HepG2 (cell line): ENCODE results near the gene TPM1. TPM values are rescaled to one million over a fixed set of nuclear protein-coding genes. Genes with fewer than 3 reads are reported as not detected.

Experiments used
- DNMT3B ChIP-seq: conservative IDR thresholded peaks from 2 replicates; pipeline ENCODE4 v1.6.1; 2016; ENCODE audit warnings: missing biosample characterization, control low read depth
- ETV5 ChIP-seq: IDR thresholded peaks from 2 replicates; pipeline ENCODE4 v1.6.1; 2018; ENCODE audit warnings: missing biosample characterization, missing genetic modification reagents, inconsistent platforms, borderline replicate concordance
- HNF4G ChIP-seq, 2 experiments: sonication (generic) in 1 of 2; formaldehyde crosslinking in 1 of 2; IDR thresholded peaks; 2 replicates each; pipeline versions ENCODE4 v1.4.0 to v1.6.1; 2011 to 2020; ENCODE audit warnings: borderline replicate concordance in 2 of 2, low read depth in 2 of 2, mild to moderate bottlenecking in 2 of 2, low read length in 1 of 2, missing genetic modification reagents in 1 of 2, moderate library complexity in 1 of 2
- SOX13 ChIP-seq, 3 experiments: fragments of 450-650 bp in 1 of 3; sonication (generic) in 1 of 3; formaldehyde crosslinking in 1 of 3; IDR thresholded peaks in 2 of 3; conservative IDR thresholded peaks in 1 of 3; 2 replicates each; pipeline versions ENCODE4 v1.5.0 to v1.6.1; 2016 to 2020; ENCODE audit warnings: antibody characterized with exemption in 1 of 3, mild to moderate bottlenecking in 1 of 3, missing compliant biosample characterization in 1 of 3, missing genetic modification reagents in 1 of 3, moderate library complexity in 1 of 3
- STAT5B ChIP-seq: sonication (generic); formaldehyde crosslinking; IDR thresholded peaks from 2 replicates; pipeline ENCODE4 v1.4.0; 2020; ENCODE audit warnings: missing genetic modification reagents
- TEAD2 ChIP-seq: sonication (generic); formaldehyde crosslinking; IDR thresholded peaks from 2 replicates; pipeline ENCODE4 v1.9.0; 2021; ENCODE audit warnings: missing genetic modification reagents
- ZNF605 ChIP-seq: sonication (generic); formaldehyde crosslinking; IDR thresholded peaks from 2 replicates; pipeline ENCODE4 v1.8.0; 2022; ENCODE audit warnings: mild to moderate bottlenecking, missing genetic modification reagents
- ZNF703 ChIP-seq: sonication (generic); formaldehyde crosslinking; IDR thresholded peaks from 2 replicates; pipeline ENCODE4 v1.5.1; 2020; ENCODE audit warnings: missing genetic modification reagents, mild to moderate bottlenecking, moderate library complexity, borderline replicate concordance
- ZNF704 ChIP-seq: sonication (generic); formaldehyde crosslinking; IDR thresholded peaks from 2 replicates; pipeline ENCODE4 v1.8.1; 2023; ENCODE audit warnings: mild to moderate bottlenecking, inconsistent platforms, moderate library complexity, missing genetic modification reagents, borderline replicate concordance
- ZNF709 ChIP-seq: sonication (generic); formaldehyde crosslinking; IDR thresholded peaks from 2 replicates; pipeline ENCODE4 v1.5.0; 2020; ENCODE audit warnings: mild to moderate bottlenecking, missing genetic modification reagents
- ZNF792 ChIP-seq: IDR thresholded peaks from 2 replicates; pipeline ENCODE4 v1.6.1; 2016
- polyA plus RNA-seq, 8 experiments: library from polyadenylated mRNA; depleted of rRNA in 3 of 8; stranded (reverse) in 7 of 8; unstranded in 1 of 8; fragments of >200 nt; fragmentation: Illumina TruSeq in 4 of 8; extraction: Trizol in 4 of 8; gene quantifications; 2 replicates each; pipeline versions ENCODE4 v1.2.1 to v1.2.3, GENCODE V29; 2011 to 2016; ENCODE audit warnings: low read depth in 4 of 8, missing spikeins in 1 of 8, mixed read lengths in 1 of 8; ENCODE audit not compliant: insufficient read depth in 1 of 8
- total RNA-seq, 5 experiments: library from RNA; depleted of rRNA; stranded (reverse); fragments of >200 nt; fragmentation: Illumina TruSeq; extraction: Trizol; gene quantifications; 2 replicates each; pipeline ENCODE4 v1.2.3, GENCODE V29; 2016; ENCODE audit warnings: low read depth in 1 of 5

Gene TPM1
- total and polyA plus RNA-seq, 2 of the 13 experiments (the other 11 are each of a cell fraction or from before 2014, with no cell fraction given): 98.9 to 109 TPM

GRCh38 chr15:63052961-63053698, 10.6 kb downstream of the TPM1 start (continued):
- TF ChIP-seq SOX13 (IDR thresholded peaks at IDR 0.05): no peak
- TF ChIP-seq SOX13 (CRISPR knock-in tag; conservative IDR thresholded peaks at IDR 0.05 in 1 of 2, IDR thresholded peaks at IDR 0.05 in 1 of 2): no peak; a peak in 1 of 4 replicates
- TF ChIP-seq ETV5: no peak
- TF ChIP-seq ZNF709 (CRISPR knock-in tag): no peak
- no peak for TF ChIP-seq STAT5B (CRISPR knock-in tag)
- TF ChIP-seq HNF4G (IDR thresholded peaks at IDR 0.05; ENCODE audit: borderline replicate concordance, low read depth, low read length): 0 out of 2 replicates have a peak, but pooled peaks have one; percentile 34
- no peak for TF ChIP-seq HNF4G (CRISPR knock-in tag; IDR thresholded peaks at IDR 0.05; ENCODE audit: borderline replicate concordance, low read depth)
- TF ChIP-seq ZNF704 (CRISPR knock-in tag): no peak
- TF ChIP-seq DNMT3B (CRISPR knock-in tag): no peak
- TF ChIP-seq TEAD2 (CRISPR knock-in tag): no peak
- no peak for TF ChIP-seq ZNF605 (CRISPR knock-in tag)
- no peak for TF ChIP-seq ZNF703 (CRISPR knock-in tag)
- TF ChIP-seq ZNF792 (CRISPR knock-in tag): peak; percentile 77; the same call in 1 of the 2 replicates
